ENCODE data around the gene NEK3. TPM values are rescaled to one million over a fixed set of nuclear protein-coding genes. Genes with fewer than 3 reads are reported as not detected.

The NEK3 gene
- total and polyA plus RNA-seq, 2 donors, result 8.1 to 41.9 TPM

DNA sequence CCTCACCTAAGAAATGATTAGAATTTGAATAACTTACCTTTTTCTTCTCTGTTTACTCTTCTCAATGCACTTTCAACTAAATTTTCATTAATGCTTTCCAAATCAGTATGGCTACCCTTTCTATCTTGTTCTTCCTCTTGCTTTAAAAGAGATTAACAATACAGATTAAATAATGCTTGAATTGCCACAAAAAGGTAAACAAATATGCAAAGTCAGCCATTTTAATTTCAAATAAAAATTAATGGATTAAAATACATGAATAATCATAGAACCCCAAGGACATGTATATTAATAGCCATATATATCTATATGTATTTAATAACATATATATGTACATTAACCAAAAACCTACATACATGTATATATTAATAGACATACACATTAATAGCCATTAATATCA lies 22.6 kb downstream of the NEK3 start:
- Histone ChIP-seq H3K27me3 (ENCODE audit: control insufficient read depth in 2 of 2, insufficient read depth in 1 of 2, low read length in 1 of 2) (no peaks in the 10 kb centered on the region), H3K4me3 (ENCODE audit: low read length in 2 of 2) (no peak overlapping the region), H3K27ac (ENCODE audit: low read depth in 1 of 2, low read length in 1 of 2) (no peak overlapping the region), H3K9me3 (ENCODE audit: control insufficient read depth in 2 of 2, insufficient read depth in 1 of 2, low read length in 1 of 2) (no peaks in the 10 kb centered on the region), H3K4me1 (ENCODE audit: control insufficient read depth in 2 of 2, insufficient read depth in 2 of 2, low read length in 2 of 2) (no peaks in the 10 kb centered on the region), H3K36me3 (ENCODE audit: control insufficient read depth in 2 of 2, insufficient read depth in 2 of 2, low read length in 1 of 2) (peaks cover 0 to 3% of the 10 kb centered on the region in 2 donors)
- DNase-seq (ENCODE audit: low read depth in 6 of 9, low spot score in 9 of 9), result no peak

DNA sequence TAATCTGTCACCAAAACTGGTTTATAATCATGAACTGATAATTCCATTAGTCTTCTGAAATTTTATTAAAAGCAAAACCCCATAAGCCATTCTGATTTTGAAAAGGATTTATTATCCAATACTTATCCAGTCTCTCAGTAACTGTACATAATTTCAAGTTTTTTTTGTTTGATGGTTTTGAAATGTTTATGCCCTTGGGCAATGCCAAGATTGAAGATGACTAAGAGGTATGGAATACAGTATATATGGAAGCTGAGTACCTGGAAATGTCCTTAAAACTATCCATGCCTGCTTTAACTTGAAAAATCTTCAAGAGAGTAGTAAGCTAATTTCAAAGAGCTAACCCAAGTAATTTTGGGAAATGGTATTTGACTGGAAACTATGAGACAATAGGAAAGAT lies 28.8 kb downstream of the NEK3 start:
- DNase-seq (ENCODE audit: low read depth in 6 of 9, low spot score in 9 of 9), result no peak
- Histone ChIP-seq H3K27ac (ENCODE audit: low read depth in 1 of 2, low read length in 1 of 2) (no peak overlapping the region), H3K9me3 (ENCODE audit: control insufficient read depth in 2 of 2, insufficient read depth in 1 of 2, low read length in 1 of 2) (peaks cover 0 to 5% of the 10 kb centered on the region in 2 donors), H3K36me3 (ENCODE audit: control insufficient read depth in 2 of 2, insufficient read depth in 2 of 2, low read length in 1 of 2) (peaks cover 0 to 3% of the 10 kb centered on the region in 2 donors), H3K4me1 (ENCODE audit: control insufficient read depth in 2 of 2, insufficient read depth in 2 of 2, low read length in 2 of 2) (peaks cover 10 to 15% of the 10 kb centered on the region in 2 donors), H3K27me3 (ENCODE audit: control insufficient read depth in 2 of 2, insufficient read depth in 1 of 2, low read length in 1 of 2) (peaks cover 4 to 20% of the 10 kb centered on the region in 2 donors), H3K4me3 (ENCODE audit: low read length in 2 of 2) (no peak overlapping the region)

DNA sequence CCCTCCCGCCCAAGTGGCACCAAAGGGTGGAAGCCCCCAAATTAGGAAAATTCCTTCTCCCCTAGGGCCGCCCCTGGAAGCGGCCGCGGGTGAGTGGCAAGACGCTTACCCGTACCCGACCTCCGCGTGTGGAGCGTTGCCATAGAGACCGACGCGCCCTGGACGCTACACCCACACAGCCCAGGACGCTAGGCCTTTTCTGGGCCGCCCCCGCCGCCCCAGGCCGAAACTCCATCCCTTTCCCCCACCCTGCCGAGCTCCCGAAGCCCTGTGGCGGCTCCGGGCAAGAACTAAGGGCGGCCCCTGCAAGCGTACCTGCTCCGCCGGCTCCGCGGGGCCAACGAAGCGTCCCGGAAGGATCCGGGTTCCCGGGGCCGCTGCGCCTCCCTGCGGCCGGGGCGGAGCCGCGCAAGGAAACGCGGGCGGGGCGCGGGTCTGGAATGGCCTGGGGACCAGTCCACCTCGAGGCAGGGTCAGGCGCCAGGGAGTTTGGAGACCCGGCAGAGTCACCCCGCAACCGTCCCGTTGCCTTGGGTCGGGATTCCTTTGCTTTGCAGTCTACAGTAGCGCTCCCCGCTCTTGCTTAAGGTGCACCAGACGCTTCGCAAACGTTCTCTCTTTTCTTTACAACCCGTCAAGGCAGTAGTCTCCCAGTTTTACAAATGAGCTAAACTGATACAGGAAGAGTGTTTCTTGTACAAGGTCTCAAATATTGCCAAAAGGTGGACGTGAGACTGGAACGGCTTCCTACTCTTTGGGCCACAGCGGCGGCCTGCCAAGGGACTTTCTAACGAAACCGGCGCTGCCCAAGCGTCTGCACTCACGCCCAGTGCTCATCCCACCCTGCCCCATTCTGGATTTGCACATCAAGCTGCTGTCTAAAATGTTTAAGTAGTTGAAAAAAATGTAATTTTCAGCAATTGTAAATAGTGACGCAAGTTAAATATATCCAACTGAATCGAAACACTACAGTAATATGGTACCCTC lies 30.4 kb downstream of the NEK3 start, which contains the start of gene NEK5:
Gene NEK5 (minus strand): TSS at position 360 of the 987 bp plus-strand sequence. CDS start 1,591 bp downstream, outside the sequence.
- Histone ChIP-seq H3K4me3 (ENCODE audit: low read length in 2 of 2) (peak within 1 kb of the TSS; percentile 55 to 71), H3K9me3 (ENCODE audit: control insufficient read depth in 2 of 2, insufficient read depth in 1 of 2, low read length in 1 of 2) (peaks cover 0 to 5% of the 10 kb centered on the region in 2 donors), H3K36me3 (ENCODE audit: control insufficient read depth in 2 of 2, insufficient read depth in 2 of 2, low read length in 1 of 2) (peaks cover 0 to 3% of the 10 kb centered on the region in 2 donors), H3K27ac (ENCODE audit: low read depth in 1 of 2, low read length in 1 of 2) (no peak within 1 kb of the TSS), H3K4me1 (ENCODE audit: control insufficient read depth in 2 of 2, insufficient read depth in 2 of 2, low read length in 2 of 2) (peaks cover 10 to 15% of the 10 kb centered on the region in 2 donors), H3K27me3 (ENCODE audit: control insufficient read depth in 2 of 2, insufficient read depth in 1 of 2, low read length in 1 of 2) (peaks cover 4 to 20% of the 10 kb centered on the region in 2 donors)
- 14% methylated on average over 71 of the region's 71 CpGs for WGBS
- DNase-seq (ENCODE audit: low read depth in 6 of 9, low spot score in 9 of 9), result peak in 8 of 9 donors; percentile 21 to 68 (median 40)

DNA sequence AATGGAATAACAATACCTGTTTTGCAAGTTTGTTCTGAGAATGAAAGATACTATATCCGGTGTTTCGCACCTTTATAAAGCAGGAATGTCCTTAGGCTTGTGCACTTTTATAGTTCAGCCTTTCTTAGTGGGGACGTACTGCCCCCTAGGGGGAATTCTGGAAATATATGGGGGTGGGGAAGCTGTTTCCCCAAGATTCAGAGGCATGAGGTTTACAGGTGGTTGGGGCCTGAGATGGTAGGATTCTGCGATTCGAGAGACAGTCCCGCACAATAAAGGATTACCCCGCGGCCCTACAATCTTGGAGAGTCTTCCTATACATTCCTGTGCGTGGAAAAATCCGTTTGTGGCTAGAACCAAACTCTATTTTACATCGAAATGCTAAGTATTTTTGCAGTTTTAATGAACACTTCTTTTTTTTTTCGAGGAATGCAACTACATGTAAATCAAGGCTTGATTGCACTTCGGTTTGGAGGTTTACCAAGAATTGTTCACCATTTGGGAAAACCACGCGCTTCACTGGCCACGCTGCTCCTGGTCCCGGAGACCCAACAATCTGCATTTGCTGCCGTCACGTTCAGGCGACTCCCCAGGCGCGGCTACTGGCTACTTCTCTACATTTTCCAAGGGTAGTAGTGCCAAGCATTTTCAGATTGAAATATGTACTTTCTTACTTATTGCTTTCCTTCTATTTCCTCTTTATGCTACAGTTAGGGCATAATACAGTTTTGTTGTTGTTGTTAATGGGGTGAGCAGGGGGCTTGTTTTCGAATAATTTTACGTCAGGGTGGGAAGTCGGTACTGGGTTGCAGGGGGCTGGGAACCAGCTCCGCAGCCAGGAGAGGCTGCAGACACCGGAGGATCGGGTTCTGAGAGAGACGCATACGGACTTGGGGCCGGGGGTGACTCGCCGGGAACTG lies 31.4 kb downstream of the NEK3 start:
- H3K27me3 ChIP-seq (ENCODE audit: control insufficient read depth in 2 of 2, insufficient read depth in 1 of 2, low read length in 1 of 2), result peaks cover 4 to 20% of the 10 kb centered on the region in 2 donors
- peaks cover 0 to 5% of the 10 kb centered on the region in 2 donors for H3K9me3 ChIP-seq (ENCODE audit: control insufficient read depth in 2 of 2, insufficient read depth in 1 of 2, low read length in 1 of 2)
- peaks cover 0 to 3% of the 10 kb centered on the region in 2 donors for H3K36me3 ChIP-seq (ENCODE audit: control insufficient read depth in 2 of 2, insufficient read depth in 2 of 2, low read length in 1 of 2)
- no peak overlapping the region for H3K27ac ChIP-seq (ENCODE audit: low read depth in 1 of 2, low read length in 1 of 2)
- WGBS, result 2% methylated on average over 33 of the region's 33 CpGs
- DNase-seq (ENCODE audit: low read depth in 6 of 9, low spot score in 9 of 9), result peak; percentile 40 to 82 (median 63)
- H3K4me3 ChIP-seq (ENCODE audit: low read length in 2 of 2), result peak overlapping the region; percentile 55 to 71
- peaks cover 10 to 15% of the 10 kb centered on the region in 2 donors for H3K4me1 ChIP-seq (ENCODE audit: control insufficient read depth in 2 of 2, insufficient read depth in 2 of 2, low read length in 2 of 2)

DNA sequence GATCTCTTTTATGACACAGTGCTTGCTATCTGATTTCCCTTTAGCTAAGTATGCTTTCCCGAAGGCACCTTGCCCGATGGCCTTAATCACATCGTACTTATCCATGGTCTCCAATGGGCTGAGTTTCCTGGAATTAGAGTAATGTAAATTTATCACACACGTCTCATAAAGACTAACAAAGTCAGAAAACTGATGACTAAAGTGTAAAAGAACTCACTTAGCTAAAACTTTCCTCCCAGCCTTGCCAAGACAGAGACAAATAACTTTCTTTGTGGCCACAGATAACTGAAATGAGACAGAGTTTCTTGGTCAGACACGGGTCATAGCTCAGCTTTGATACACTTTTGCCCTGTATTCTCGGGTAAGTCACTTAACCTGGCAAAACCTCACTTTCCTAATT lies 32.0 kb downstream of the NEK3 start:
- H3K4me1 ChIP-seq (ENCODE audit: control insufficient read depth in 2 of 2, insufficient read depth in 2 of 2, low read length in 2 of 2), result peaks cover 10 to 15% of the 10 kb centered on the region in 2 donors
- no peaks in the 10 kb centered on the region for H3K36me3 ChIP-seq (ENCODE audit: control insufficient read depth in 2 of 2, insufficient read depth in 2 of 2, low read length in 1 of 2)
- no peak overlapping the region for H3K27ac ChIP-seq (ENCODE audit: low read depth in 1 of 2, low read length in 1 of 2)
- peaks cover 0 to 5% of the 10 kb centered on the region in 2 donors for H3K9me3 ChIP-seq (ENCODE audit: control insufficient read depth in 2 of 2, insufficient read depth in 1 of 2, low read length in 1 of 2)
- no peak overlapping the region for H3K4me3 ChIP-seq (ENCODE audit: low read length in 2 of 2)
- DNase-seq (ENCODE audit: low read depth in 6 of 9, low spot score in 9 of 9), result no peak
- 88% methylated on average over 6 of the region's 6 CpGs for WGBS
- peaks cover 4 to 20% of the 10 kb centered on the region in 2 donors for H3K27me3 ChIP-seq (ENCODE audit: control insufficient read depth in 2 of 2, insufficient read depth in 1 of 2, low read length in 1 of 2)

DNA sequence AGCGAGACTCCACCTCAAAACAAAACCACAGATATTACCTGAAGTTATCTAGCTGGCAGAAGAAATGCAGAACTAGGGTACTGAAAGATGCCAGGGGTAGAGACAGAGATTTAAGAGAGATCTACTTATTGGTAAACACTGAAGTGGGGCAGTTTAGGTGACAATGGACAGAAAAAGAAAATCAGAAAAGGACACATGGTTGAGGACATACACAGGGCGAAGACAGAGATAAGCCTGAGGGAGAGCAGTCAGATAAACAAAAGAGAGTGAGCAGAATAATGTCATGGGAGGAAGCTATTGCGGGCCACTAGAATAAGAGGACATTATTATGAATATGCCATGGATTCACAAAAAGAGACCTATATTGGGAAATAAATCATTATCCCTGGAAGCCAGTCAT lies 33.9 kb downstream of the NEK3 start:
- DNase-seq (ENCODE audit: low read depth in 6 of 9, low spot score in 9 of 9), result no peak
- H3K36me3 ChIP-seq (ENCODE audit: control insufficient read depth in 2 of 2, insufficient read depth in 2 of 2, low read length in 1 of 2), result no peaks in the 10 kb centered on the region
- H3K4me1 ChIP-seq (ENCODE audit: control insufficient read depth in 2 of 2, insufficient read depth in 2 of 2, low read length in 2 of 2), result peaks cover 10 to 15% of the 10 kb centered on the region in 2 donors
- H3K27ac ChIP-seq (ENCODE audit: low read depth in 1 of 2, low read length in 1 of 2), result no peak overlapping the region
- peaks cover 0 to 5% of the 10 kb centered on the region in 2 donors for H3K9me3 ChIP-seq (ENCODE audit: control insufficient read depth in 2 of 2, insufficient read depth in 1 of 2, low read length in 1 of 2)
- WGBS, result 96% methylated on average over 3 of the region's 3 CpGs
- peaks cover 4 to 20% of the 10 kb centered on the region in 2 donors for H3K27me3 ChIP-seq (ENCODE audit: control insufficient read depth in 2 of 2, insufficient read depth in 1 of 2, low read length in 1 of 2)
- no peak overlapping the region for H3K4me3 ChIP-seq (ENCODE audit: low read length in 2 of 2)

DNA sequence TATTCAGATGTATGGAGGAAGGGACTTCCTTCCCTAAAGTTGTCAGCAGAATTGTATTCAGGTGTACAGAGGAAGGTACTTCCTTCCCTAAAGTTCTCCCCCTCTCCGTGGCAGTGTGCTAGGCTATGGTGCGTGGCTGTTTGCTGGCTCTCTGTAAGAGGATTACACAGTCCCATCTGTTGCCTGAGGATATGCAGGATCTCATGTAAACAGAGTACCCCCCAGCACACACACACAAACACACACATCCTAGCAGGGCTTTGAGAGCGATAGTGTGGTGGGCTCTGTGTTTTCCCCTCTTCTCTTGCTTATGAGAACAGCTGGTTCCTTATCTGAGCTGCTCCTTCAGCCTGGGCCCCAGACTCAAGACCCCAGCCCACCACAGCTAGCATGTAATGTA lies 40.8 kb downstream of the NEK3 start:
- no peak for DNase-seq (ENCODE audit: low read depth in 6 of 9, low spot score in 9 of 9)
- no peaks in the 10 kb centered on the region for H3K27me3 ChIP-seq (ENCODE audit: control insufficient read depth in 2 of 2, insufficient read depth in 1 of 2, low read length in 1 of 2)
- WGBS, result 51% methylated on average over 3 of the region's 3 CpGs
- no peaks in the 10 kb centered on the region for H3K4me1 ChIP-seq (ENCODE audit: control insufficient read depth in 2 of 2, insufficient read depth in 2 of 2, low read length in 2 of 2)
- no peaks in the 10 kb centered on the region for H3K36me3 ChIP-seq (ENCODE audit: control insufficient read depth in 2 of 2, insufficient read depth in 2 of 2, low read length in 1 of 2)
- H3K4me3 ChIP-seq (ENCODE audit: low read length in 2 of 2), result no peak overlapping the region
- H3K9me3 ChIP-seq (ENCODE audit: control insufficient read depth in 2 of 2, insufficient read depth in 1 of 2, low read length in 1 of 2), result no peaks in the 10 kb centered on the region
- no peak overlapping the region for H3K27ac ChIP-seq (ENCODE audit: low read depth in 1 of 2, low read length in 1 of 2)

DNA sequence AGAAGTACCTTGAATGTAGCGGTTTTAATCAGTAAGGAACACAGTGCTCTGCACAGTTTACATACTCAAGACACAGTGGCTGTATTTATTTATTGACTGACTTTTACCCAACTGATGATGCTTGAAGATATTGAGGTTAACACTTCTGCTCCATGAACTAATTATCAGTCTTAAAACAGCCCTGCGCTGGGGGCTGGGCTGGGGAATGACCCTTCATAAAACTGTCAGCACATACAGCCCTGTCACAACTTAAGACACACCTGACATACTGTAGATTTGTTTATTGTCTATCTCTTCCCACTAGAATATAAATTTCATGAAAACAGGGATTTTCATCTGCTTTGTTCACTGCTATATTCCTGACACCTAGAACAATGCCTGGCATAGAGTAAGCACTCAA lies 41.3 kb downstream of the NEK3 start:
- 100% methylated on average over 2 of the region's 2 CpGs for WGBS
- no peaks in the 10 kb centered on the region for H3K9me3 ChIP-seq (ENCODE audit: control insufficient read depth in 2 of 2, insufficient read depth in 1 of 2, low read length in 1 of 2)
- H3K27ac ChIP-seq (ENCODE audit: low read depth in 1 of 2, low read length in 1 of 2), result no peak overlapping the region

More for the DNA sequence above, 41.3 kb downstream of the NEK3 start:
- no peak overlapping the region for H3K4me3 ChIP-seq (ENCODE audit: low read length in 2 of 2)
- no peak for DNase-seq (ENCODE audit: low read depth in 6 of 9, low spot score in 9 of 9)
- H3K36me3 ChIP-seq (ENCODE audit: control insufficient read depth in 2 of 2, insufficient read depth in 2 of 2, low read length in 1 of 2), result no peaks in the 10 kb centered on the region
- no peaks in the 10 kb centered on the region for H3K4me1 ChIP-seq (ENCODE audit: control insufficient read depth in 2 of 2, insufficient read depth in 2 of 2, low read length in 2 of 2)
- no peaks in the 10 kb centered on the region for H3K27me3 ChIP-seq (ENCODE audit: control insufficient read depth in 2 of 2, insufficient read depth in 1 of 2, low read length in 1 of 2)

Data from thymus (tissue), 11 donors.